HG03066 (cell line): ENCODE results near the gene INHBE.
"Not testable (repeated sequence)": the region's sequence is repeated elsewhere in the genome, so short reads cannot be mapped to it uniquely, and the experiment has no call there.

Experiments used
- ATAC-seq: cut with Tn5 transposase; IDR thresholded peaks from one replicate; pipeline ENCODE4 v1.9.1; 2021; ENCODE audit warnings: low read depth; ENCODE audit not compliant: unreplicated experiment

INHBE gene

DNA sequence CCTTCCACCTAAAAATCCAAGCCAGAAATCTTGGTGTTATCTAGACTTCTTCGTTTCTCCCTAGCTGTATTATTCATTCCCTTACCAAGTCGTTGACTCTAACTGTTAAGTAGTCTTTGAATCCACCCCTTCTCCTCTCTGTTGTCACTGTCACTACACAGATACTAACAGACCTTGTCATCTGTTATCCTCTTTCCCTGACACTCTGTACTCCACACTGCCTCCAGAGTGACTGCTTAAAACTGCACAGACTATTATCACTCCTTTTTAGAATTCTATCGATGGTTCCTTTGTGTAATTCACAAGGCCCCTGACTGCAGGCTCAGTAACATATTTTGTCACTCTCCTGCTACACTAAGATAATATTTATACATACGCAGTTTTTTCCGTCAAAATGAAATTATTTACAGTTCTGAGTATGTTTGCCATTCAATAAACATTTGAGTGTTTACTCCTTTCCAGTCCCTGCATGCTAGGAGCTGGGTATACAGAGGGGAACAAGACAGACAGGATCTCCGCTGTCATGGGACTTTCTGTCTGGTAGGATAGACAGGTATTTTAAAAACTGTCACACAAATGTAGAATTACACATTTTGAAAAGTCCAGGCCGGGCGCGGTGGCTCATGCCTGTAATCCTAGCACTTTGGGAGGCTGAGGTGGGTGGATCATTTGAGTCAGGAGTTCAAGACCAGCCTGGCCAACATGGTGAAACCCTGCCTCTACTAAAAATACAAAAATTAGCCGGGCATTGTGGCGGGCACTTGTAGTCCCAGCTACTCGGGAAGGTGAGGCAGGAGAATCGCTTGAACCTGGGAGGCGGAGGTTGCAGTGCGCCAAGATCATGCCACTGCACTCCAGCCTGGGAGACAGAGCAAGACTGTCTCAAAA, 36.5 kb downstream of the INHBE start:
- no peak for ATAC-seq

DNA sequence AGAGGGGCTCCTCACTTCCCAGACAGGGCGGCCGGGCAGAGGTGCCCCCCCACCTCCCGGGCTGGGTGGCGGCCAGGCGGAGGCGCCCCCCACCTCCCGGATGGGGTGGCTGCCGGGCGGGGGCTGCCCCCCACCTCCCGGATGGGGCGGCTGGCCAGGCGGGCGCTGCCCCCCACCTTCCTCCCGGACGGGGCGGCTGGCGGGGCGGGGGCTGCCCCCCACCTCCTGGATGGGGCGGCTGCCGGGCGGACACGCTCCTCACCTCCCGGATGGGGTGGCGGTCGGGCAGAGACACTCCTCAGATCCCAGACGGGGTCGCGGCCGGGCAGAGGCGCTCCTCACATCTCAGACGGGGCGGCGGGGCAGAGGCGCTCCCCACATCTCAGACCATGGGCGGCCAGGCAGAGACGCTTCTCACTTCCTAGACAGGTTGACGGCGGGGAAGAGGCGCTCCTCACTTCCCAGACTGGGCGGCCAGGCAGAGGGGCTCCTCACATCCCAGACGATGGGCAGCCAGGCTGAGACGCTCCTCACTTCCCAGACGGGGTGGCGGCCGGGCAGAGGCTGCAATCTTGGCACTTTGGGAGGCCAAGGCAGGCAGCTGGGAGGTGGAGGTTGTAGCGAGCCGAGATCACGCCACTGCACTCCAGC, 40.1 kb downstream of the INHBE start:
- ATAC-seq: not testable (repeated sequence)

DNA sequence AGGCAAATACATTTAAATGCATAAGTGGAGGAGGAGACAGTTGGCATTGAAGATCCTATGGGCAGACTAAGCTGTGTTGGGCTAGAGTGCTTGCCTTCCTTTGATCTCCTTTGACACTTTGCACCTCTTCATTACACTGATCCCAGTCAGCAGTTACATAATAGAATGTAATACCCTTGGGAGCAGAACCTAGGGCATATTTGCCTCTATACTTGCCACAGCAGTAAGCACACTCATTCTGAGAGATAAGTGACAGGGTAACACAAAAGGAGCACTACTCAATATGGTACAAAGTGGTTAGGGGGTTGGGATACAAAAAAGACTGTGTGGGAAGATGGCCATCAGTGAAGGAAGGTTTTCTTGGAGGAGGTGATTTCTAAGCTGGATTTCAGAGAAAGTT, 41.7 kb downstream of the INHBE start:
- ATAC-seq: no peak

DNA sequence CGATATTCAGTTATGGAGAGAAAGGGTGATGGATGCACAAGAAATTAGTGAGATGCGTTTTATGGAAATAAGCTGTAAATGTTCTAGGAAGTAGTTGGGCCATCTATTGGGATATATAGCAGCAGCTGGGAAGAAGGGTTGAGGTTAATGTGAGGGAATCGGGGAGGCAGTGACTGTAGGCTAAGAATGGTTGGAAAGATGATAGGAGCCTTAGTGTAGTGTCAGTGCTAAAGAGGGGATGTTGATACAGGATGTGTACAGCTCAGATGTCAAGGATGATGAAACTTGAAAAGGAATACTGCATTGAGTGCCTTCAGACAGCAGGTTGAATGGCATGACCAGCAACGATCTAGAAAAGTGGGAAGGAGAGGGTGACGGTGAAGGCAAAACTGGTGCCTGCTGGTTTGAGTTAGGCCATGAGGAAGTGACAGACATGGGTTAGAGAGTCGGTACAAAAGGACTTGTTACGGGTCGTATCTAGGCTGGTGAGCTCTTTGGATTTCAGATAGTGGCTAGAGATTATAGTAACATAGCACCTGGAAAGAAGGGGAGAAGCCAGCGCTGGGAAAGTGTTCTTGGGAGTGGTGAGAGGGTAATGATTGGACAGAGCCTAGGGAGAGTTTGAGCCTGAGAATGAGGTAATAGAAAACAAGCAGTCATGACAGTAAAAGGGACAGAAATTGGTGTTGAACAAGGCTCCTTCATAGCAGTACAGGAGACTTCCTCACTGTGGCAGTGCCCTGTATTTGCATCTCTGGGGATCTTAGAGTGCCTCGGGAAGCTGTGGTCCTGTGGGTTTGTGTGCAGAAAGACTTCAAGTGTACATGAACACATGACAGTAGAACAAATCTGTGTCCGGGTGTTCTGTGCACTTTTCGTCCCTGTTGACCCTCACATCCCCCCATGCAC, 42.4 kb downstream of the INHBE start:
- no peak for ATAC-seq

DNA sequence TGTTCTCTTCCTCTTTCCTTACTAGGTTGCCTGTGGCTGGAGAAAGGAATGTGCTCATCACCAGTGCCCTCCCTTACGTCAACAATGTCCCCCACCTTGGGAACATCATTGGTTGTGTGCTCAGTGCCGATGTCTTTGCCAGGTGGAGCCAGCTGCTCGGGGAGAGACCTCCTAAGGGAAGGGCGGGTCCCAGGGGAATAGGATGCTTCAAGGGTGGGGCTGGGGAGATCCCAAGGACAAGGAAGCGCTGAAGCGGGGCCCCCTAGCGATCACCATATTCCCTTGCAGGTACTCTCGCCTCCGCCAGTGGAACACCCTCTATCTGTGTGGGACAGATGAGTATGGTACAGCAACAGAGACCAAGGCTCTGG, 43.0 kb downstream of the INHBE start:
- no peak for ATAC-seq

DNA sequence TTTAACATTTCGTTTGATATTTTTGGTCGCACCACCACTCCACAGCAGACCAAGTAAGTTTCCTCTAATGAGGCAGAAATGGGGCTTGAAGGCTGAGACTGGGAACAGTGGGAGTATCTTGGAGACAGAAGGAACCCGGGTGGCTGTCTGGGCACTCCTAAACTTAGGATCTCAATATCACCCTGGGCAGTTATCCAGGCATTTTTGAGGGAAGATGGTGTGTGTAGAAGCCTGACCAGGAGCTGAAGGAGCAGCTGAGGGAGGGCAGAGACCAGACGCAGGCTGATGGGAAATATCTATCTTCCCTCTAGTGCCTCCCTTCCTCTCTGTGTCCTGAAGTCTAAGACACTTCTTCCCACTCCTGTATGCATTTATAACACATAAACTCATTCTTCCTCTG, 43.5 kb downstream of the INHBE start:
- ATAC-seq: no peak

GRCh38 chr12:57500213-57500612, 45.1 kb downstream of the INHBE start:
- ATAC-seq: no peak

DNA sequence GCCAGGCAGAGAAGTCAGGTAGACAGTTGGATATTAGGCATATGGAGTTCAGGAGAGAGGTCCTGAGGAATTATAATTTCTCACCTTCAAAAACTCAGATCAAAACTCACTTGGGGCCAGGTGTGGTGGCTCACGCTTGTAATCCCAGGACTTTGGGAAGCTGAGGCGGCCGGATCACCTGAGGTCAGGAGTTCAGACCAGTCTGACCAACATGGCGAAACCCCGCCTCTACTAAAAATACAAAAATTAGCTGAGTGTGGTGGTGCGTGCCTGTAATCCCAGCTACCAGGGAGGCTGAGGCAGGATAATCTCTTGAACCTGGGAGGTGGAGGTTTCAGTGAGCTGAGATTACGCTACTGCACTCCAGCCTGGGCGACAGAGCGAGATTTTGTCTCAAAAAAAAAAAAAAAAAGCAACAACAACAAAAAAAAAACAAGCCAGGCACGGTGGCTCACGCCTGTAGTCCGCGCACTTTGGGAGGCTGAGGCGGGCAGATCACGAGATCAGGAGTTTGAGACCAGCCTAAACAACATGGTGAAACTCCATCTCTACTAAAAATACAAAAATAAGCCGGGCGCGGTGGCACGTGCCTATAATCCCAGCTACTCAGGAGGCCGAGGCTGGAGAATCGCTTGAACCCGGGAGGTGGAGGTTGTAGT, 47.3 kb downstream of the INHBE start:
- not testable (repeated sequence) for ATAC-seq

- not testable (repeated sequence) for ATAC-seq
Observed at GRCh38 chr12:57506541-57506940, 51.4 kb downstream of the INHBE start.
